NCI-H748 (cell line): ENCODE measurements around the gene CADPS.

Experiments used
- DNase-seq: peaks from one replicate; lab custom pipeline; 2025; ENCODE audit not compliant: unreplicated experiment; lab: John Stamatoyannopoulos, UW

CADPS gene

DNA sequence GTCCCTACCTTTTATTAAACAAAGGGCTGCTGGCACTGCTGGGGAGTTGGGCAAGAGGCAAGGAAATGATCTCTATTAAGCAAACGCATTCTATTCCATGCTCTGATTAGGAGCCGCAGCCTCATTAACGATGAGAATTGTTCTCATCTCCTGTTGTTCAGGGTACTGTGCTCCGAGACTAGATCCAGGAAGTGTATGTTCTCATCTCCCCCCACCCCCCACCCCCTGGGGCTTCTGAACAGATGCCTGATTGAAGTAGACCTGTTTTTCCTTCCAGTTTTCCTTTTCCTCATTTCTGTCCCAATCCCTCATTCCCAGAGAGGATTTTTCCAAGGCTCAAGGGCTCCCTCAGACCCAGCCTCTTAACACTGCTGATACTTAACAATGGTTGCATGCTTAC is 420.3 kb downstream of the CADPS start:
- no peak for DNase-seq

GRCh38 chr3:62453448-62453847 is 421.8 kb downstream of the CADPS start:
- no peak for DNase-seq

GRCh38 chr3:62451211-62451887 is 423.9 kb downstream of the CADPS start:
- DNase-seq, result no peak

GRCh38 chr3:62446337-62446940 is 428.8 kb downstream of the CADPS start:
- no peak for DNase-seq

- DNase-seq, result no peak
Measured at GRCh38 chr3:62445275-62445674, 429.9 kb downstream of the CADPS start.

GRCh38 chr3:62439978-62440377 is 435.2 kb downstream of the CADPS start:
- no peak for DNase-seq

DNA sequence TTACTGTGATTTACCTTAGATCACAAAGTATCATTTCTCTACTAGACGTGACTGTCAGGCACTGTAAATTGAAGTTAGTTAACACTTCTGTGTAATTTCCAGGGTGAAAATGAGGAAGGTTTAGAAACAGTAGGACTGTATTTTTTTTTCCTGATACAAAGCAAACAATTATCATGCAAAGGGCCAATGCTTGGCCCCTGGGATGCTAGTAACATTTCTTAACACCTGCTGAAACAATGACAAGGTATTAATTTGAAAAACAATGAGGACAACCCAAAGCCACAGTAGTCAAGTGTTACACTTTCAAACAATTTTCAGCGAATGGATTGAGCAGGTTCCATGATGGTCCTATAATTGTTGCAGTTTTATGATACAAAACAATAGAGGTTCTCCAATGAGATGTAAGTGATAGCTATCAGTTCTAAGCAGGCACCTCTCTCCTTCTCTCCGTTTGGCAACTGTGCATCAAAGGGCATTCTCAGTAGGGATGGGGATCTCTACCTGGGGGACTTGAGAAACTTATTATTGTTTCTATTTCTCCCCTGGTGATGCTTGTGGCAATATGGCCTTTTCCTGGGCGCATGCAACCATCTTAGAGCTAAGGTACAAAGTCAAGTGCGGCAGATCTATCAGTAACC is 435.9 kb downstream of the CADPS start:
- no peak for DNase-seq

GRCh38 chr3:62436785-62437184 is 438.4 kb downstream of the CADPS start:
- DNase-seq, result no peak

DNA sequence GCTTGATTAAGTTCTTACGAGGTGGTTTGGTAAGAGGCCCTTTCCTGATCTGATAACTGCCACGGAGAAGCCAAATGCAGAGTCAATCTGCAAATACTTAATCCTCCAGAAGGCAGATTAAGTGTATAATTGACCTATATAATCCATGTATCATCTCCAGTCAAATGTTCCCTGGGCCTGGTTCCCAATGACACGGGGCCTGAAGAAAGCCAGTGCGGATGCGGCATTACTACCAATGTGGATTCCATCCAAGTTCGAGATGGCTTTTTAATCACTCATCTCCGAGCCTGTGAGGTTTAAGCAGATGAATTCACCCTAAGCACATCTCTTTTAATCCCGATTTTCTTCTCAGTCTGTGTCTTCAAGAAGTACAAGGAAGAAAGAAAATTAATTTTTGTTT is 441.8 kb downstream of the CADPS start:
- no peak for DNase-seq

- no peak for DNase-seq
Measured at GRCh38 chr3:62421207-62421606, 454.0 kb downstream of the CADPS start.

GRCh38 chr3:62416144-62416543 is 459.1 kb downstream of the CADPS start:
- peak; percentile 76 for DNase-seq

GRCh38 chr3:62415312-62415801 is 459.9 kb downstream of the CADPS start:
- peak; percentile 79 for DNase-seq

- peak; percentile 40 for DNase-seq
Measured at GRCh38 chr3:62414786-62415185, 460.4 kb downstream of the CADPS start.

DNA sequence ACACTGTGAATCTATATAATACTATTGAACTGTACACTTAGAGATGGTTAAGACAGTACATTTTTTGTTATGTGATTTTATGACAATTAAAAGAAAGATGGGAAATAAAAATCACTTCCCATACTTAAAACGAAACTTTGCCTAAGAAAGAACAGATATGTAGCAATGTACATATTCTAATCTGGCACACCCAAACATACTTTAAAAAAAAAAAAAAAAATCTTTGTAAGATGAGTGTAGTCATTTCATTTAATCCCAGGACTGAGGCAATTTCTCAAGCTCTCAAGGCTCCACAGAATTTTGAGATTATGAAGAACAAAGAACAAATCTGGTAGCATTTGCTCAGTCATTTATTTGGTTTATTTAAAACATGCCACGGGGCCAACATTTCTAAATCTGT is 461.5 kb downstream of the CADPS start:
- no peak for DNase-seq

GRCh38 chr3:62406945-62407344 is 468.3 kb downstream of the CADPS start:
- no peak for DNase-seq

DNA sequence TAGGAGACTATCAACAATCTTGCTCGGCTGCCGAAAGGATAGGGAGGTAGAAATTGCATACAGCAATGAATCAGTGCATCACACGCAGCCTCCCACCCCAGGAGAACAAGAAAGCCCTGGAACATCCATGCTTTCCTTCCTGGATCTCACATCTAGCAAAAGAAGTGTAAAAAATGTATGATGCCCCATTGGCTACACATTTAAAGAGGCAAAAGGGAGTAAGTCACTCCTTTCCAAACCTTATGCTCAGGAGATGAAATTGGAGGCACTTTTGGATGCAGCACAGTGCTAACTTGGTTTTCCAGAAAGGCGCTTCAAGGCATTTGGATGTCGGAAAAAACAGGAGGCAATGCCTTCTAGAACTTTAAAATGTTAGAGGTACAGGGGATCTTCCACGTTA is 469.6 kb downstream of the CADPS start:
- DNase-seq, result no peak

GRCh38 chr3:62405135-62405534 is 470.1 kb downstream of the CADPS start:
- no peak for DNase-seq

GRCh38 chr3:62404321-62404720 is 470.9 kb downstream of the CADPS start:
- no peak for DNase-seq

DNA sequence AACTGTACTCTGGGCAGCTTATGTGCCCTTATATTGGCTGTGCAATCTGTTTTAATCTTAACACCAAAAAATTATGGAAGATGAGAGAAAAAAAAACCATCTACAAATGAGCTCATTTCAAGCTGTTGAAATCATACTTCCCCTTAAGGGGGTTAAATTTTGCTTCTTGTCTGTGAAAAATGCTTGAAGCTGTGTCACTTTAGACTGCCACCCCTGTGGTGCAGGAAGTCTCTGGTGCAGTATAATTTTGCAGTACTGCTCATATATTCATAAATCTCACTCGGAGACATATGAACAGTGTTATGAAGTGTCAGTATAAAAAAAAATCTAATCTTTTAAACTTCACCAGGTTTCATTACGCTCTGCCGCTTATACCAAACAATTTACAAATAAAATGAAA is 471.5 kb downstream of the CADPS start:
- DNase-seq, result no peak

- no peak for DNase-seq
Measured at GRCh38 chr3:62392626-62393292, 482.5 kb downstream of the CADPS start.

DNA sequence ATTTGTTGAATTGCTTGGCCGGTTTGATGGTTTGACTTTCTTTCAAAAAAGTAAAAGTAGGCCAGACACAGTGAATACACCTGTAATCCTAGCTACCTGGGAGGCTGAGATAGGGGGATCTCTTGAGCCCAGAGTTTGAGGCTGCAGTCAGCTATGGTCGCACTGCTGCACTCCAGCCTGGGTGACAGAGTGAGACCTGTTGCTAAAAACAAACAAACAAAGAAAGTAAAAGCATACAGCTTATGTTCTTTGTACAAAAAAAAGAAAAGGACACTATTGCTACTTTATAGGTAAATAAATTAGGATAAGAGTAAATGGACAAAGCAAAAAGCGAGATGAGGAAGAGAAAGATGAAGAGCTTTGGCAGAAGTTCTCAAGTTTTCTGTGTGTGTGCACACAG is 488.0 kb downstream of the CADPS start:
- DNase-seq, result no peak

- peak; percentile 55 for DNase-seq
Measured at GRCh38 chr3:62379321-62379798, 495.9 kb downstream of the CADPS start.
